K562 (cell line): Measurements from ENCODE around the gene MICU1. TPM values are rescaled to one million over a fixed set of nuclear protein-coding genes. Genes with fewer than 3 reads are reported as not detected.

Experiments used
- ATAC-seq: fragments of 200-7000 bp; cut with Tn5 transposase; 3 replicates; pipeline ENCODE4 v1.9.1; 2020; ENCODE audit warnings: moderate library complexity
- BruUV-seq: library from RNA; stranded (reverse); fragments of 400-500 nt; replicated peaks from 2 replicates; lab custom pipeline; 2021; lab: Mats Ljungman, UMichigan
- CTCF ChIA-PET: fragments of 300-600 bp; formaldehyde crosslinking; extraction: SDS; loops from one replicate; lab custom pipeline; 2021; ENCODE audit warnings: low intra/inter-chr PET ratio; lab: Yijun Ruan, JAX
- POLR2A ChIA-PET: fragments of 300-600, 350-650 bp; sonication (Branson Sonifier 250); formaldehyde crosslinking; extraction: SDS; loops from one replicate; lab custom pipeline; 2021; ENCODE audit warnings: antibody characterized with exemption, inconsistent platforms; lab: Yijun Ruan, JAX
- DNase-seq, 4 experiments: peaks; one replicate each; pipeline versions ENCODE4 v3.0.0 to v3.0.0-alpha.2; 2011 to 2018; ENCODE audit warnings: low spot score in 3 of 4, mixed read lengths in 3 of 4; ENCODE audit errors: extremely low read depth in 1 of 4
- FAIRE-seq: peaks from 2 replicates; lab custom pipeline; 2011; peaks lifted over from hg19 to GRCh38; lab: Jason Lieb, UNC
- H2AFZ ChIP-seq: 2 replicates; pipeline ENCODE4 v1.6.0; 2011; ENCODE audit warnings: low read depth, low read length, control low read depth, inconsistent platforms
- H3K27ac ChIP-seq: fragments of 200-600 bp; 3 replicates; pipeline ENCODE4 v1.8.0; 2011; ENCODE audit warnings: low read depth, mild to moderate bottlenecking, control low read depth, inconsistent platforms, low read length, moderate library complexity, mixed read lengths; ENCODE audit errors: extremely low read depth
- H3K27me3 ChIP-seq, 2 experiments: fragments of 300-600 bp in 1 of 2; 2 replicates in 1 of 2; 3 replicates in 1 of 2; pipeline versions ENCODE4 v1.6.0 to v1.8.0; 2011; ENCODE audit warnings: inconsistent platforms in 2 of 2, low read length in 2 of 2, mild to moderate bottlenecking in 1 of 2, mixed read lengths in 1 of 2, moderate library complexity in 1 of 2; ENCODE audit not compliant: control insufficient read depth in 2 of 2, insufficient read depth in 2 of 2
- H3K36me3 ChIP-seq: fragments of 300-600 bp; 3 replicates; pipeline ENCODE4 v1.8.0; 2011; ENCODE audit warnings: mild to moderate bottlenecking, low read length, inconsistent platforms; ENCODE audit not compliant: control insufficient read depth, insufficient read depth
- H3K4me1 ChIP-seq, 2 experiments: fragments of 200-600 bp in 1 of 2; replicated peaks in 1 of 2; 2 replicates in 1 of 2; 3 replicates in 1 of 2; pipeline versions ENCODE4 v1.5.1 to v1.8.0; 2011; ENCODE audit warnings: inconsistent platforms in 2 of 2, low read length in 2 of 2, mild to moderate bottlenecking in 1 of 2, mixed read lengths in 1 of 2, moderate library complexity in 1 of 2; ENCODE audit not compliant: control insufficient read depth in 2 of 2, insufficient read depth in 2 of 2
- H3K4me2 ChIP-seq: 2 replicates; pipeline ENCODE4 v1.6.1; 2011; ENCODE audit warnings: low read length, control low read depth, inconsistent platforms, mixed read lengths; ENCODE audit not compliant: insufficient read depth
- H3K4me3 ChIP-seq: fragments of 200-600 bp; sonication (generic), shearing (Covaris generic); 2 replicates; pipeline ENCODE4 v1.5.1; 2016; ENCODE audit warnings: control low read depth, inconsistent platforms
- H3K79me2 ChIP-seq: fragments of 200-600 bp; 3 replicates; pipeline ENCODE4 v1.8.0; 2011; ENCODE audit warnings: low read length, inconsistent platforms; ENCODE audit not compliant: control insufficient read depth, insufficient read depth
- H3K9ac ChIP-seq, 2 experiments: 2 replicates each; pipeline versions ENCODE4 v1.6.0 to v1.6.1; 2011; ENCODE audit warnings: low read depth in 2 of 2, low read length in 2 of 2, control low read depth in 1 of 2, inconsistent platforms in 1 of 2, mild to moderate bottlenecking in 1 of 2, mixed read lengths in 1 of 2; ENCODE audit not compliant: insufficient read depth in 1 of 2
- H3K9me1 ChIP-seq: one replicate; pipeline ENCODE4 v1.6.0; 2011; ENCODE audit warnings: inconsistent platforms, mild to moderate bottlenecking, low read length, moderate library complexity; ENCODE audit not compliant: control insufficient read depth, insufficient read depth
- H3K9me3 ChIP-seq: replicated peaks from 2 replicates; pipeline ENCODE4 v1.5.1; 2011; ENCODE audit warnings: low read depth, low read length, inconsistent platforms; ENCODE audit not compliant: control insufficient read depth, insufficient read depth
- H4K20me1 ChIP-seq: replicated peaks from 2 replicates; pipeline ENCODE4 v1.6.1; 2011; ENCODE audit warnings: low read length, inconsistent platforms, mixed read lengths; ENCODE audit not compliant: control insufficient read depth, insufficient read depth
- CBX5 ChIP-seq: IDR thresholded peaks from 2 replicates; pipeline ENCODE4 v1.6.1; 2014; ENCODE audit warnings: low read depth, borderline replicate concordance
- FOS ChIP-seq: IDR thresholded peaks from 3 replicates; pipeline ENCODE4 v1.6.1; 2011; ENCODE audit not compliant: insufficient read length; ENCODE audit errors: extremely low read depth
- KAT7 ChIP-seq: sonication (generic); formaldehyde crosslinking; IDR thresholded peaks from 2 replicates; pipeline ENCODE4 v1.8.0; 2022; ENCODE audit warnings: missing genetic modification reagents, mild to moderate bottlenecking, borderline replicate concordance
- LEF1 ChIP-seq: fragments of 450-650 bp; IDR thresholded peaks from 2 replicates; pipeline ENCODE4 v1.6.1; 2016; ENCODE audit warnings: mild to moderate bottlenecking
- MECOM ChIP-seq: fragments of 250-450 bp; sonication (Bioruptor Pico); IDR thresholded peaks from 2 replicates; pipeline ENCODE4 v1.8.0; 2022; ENCODE audit warnings: inconsistent platforms
- SIX5 ChIP-seq, 2 experiments: IDR thresholded peaks; 2 replicates each; pipeline ENCODE4 v1.6.1; 2011; ENCODE audit warnings: low read length in 2 of 2, borderline replicate concordance in 1 of 2, low read depth in 1 of 2, mild to moderate bottlenecking in 1 of 2, moderate library complexity in 1 of 2; ENCODE audit not compliant: insufficient read depth in 1 of 2
- ZNF324 ChIP-seq: fragments of 250-450 bp; sonication (Bioruptor Pico); IDR thresholded peaks from 2 replicates; pipeline ENCODE4 v1.4.0; 2020; ENCODE audit warnings: mild to moderate bottlenecking
- WGBS: fragments of 100-300 bp; shearing (Covaris generic); methylation state at CpG from one replicate; pipeline ENCODE4 v1.1.6; 2016; ENCODE audit warnings: low coverage, mixed read lengths; ENCODE audit not compliant: insufficient coverage; ENCODE audit errors: missing lambda C conversion rate; 5-methylcytosine and 5-hydroxymethylcytosine counted together
- in situ Hi-C: fragments of 300-500 bp; cut with MboI; formaldehyde crosslinking; loops from 4 replicates; pipeline ENCODE4 v1.15.0; 2018; ENCODE audit warnings: inconsistent platforms, mixed read lengths
- intact Hi-C: fragments of 100-400 bp; cut with micrococcal nuclease; formaldehyde crosslinking; loops from 2 replicates; pipeline ENCODE4 v1.14.2; 2022
- polyA plus RNA-seq, 8 experiments: library from polyadenylated mRNA; depleted of rRNA in 4 of 8; stranded (reverse) in 5 of 8; unstranded in 3 of 8; fragments of >200 nt; fragmentation: Nextera tagmentation in 2 of 8; fragmentation: Illumina TruSeq in 1 of 8; extraction: Ambion mirVana in 2 of 8; extraction: Trizol in 1 of 8; gene quantifications; 2 replicates each; pipeline versions ENCODE4 v1.2.1 to v1.2.3, GENCODE V29; 2011 to 2014; ENCODE audit warnings: inconsistent platforms in 1 of 8, missing spikeins in 1 of 8
- total RNA-seq, 7 experiments: library from RNA; depleted of rRNA in 6 of 7; stranded (reverse); fragments of >200 nt in 6 of 7; fragmentation: Illumina TruSeq in 2 of 7; extraction: Trizol in 2 of 7; gene quantifications; 2 replicates each; pipeline versions ENCODE4 v1.2.1 to v1.2.3, GENCODE V29; 2011 to 2021; ENCODE audit warnings: low replicate concordance in 1 of 7
- TF ChIP-seq, protein P1 (sequence below): fragments of 450-650 bp; formaldehyde crosslinking; conservative IDR thresholded peaks from 2 replicates; pipeline ENCODE4 v1.4.0; 2022; ENCODE audit warnings: mild to moderate bottlenecking, missing genetic modification characterization
- TF ChIP-seq, protein P2 (sequence below): fragments of 250-450 bp; sonication (Bioruptor Pico); IDR thresholded peaks from 2 replicates; pipeline ENCODE4 v1.8.0; 2022; ENCODE audit warnings: moderate library complexity, mild to moderate bottlenecking, inconsistent platforms
- TF ChIP-seq, protein P3 (sequence below), 2 experiments: fragments of 450-650 bp; formaldehyde crosslinking in 1 of 2; IDR thresholded peaks; 2 replicates each; pipeline versions ENCODE4 v1.4.0 to v1.6.1; 2014 to 2020; ENCODE audit warnings: mild to moderate bottlenecking in 2 of 2, borderline replicate concordance in 1 of 2, low read depth in 1 of 2

The MICU1 gene
- total and polyA plus RNA-seq, 9 of the 15 experiments (the other 6 are each of a cell fraction or from before 2014, with no cell fraction given): 29.3 to 76.8 (median 48.4) TPM

DNA sequence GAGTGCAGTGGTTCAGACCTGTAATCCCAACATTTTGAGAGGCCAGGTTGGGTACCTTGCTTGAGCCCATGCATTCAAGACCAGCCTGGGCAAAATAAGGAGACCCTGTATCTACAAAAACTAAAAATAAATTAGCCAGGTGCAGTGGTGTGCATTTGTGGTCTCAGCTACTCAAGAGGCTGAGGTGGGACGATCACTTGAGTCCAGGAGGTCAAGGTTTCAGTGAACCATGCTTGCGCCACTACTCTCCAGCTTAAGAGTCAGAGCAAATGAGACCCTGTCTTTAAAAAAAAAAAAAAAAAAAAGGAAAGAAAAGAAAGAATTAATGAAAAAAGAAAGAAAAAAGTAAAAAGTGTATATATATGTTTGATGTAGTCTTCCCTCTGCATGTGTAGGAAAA is 24.7 kb downstream of the MICU1 start:
- in situ Hi-C loops: no loop called here
- TF ChIP-seq MECOM (CRISPR knock-in tag): no peak
- TF ChIP-seq KAT7 (CRISPR knock-in tag): no peak
- TF ChIP-seq CBX5: no peak
- TF ChIP-seq FOS: no peak
- TF ChIP-seq, protein P1, sequence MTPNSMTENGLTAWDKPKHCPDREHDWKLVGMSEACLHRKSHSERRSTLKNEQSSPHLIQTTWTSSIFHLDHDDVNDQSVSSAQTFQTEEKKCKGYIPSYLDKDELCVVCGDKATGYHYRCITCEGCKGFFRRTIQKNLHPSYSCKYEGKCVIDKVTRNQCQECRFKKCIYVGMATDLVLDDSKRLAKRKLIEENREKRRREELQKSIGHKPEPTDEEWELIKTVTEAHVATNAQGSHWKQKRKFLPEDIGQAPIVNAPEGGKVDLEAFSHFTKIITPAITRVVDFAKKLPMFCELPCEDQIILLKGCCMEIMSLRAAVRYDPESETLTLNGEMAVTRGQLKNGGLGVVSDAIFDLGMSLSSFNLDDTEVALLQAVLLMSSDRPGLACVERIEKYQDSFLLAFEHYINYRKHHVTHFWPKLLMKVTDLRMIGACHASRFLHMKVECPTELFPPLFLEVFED (CRISPR knock-in tag): no peak
- no peak for TF ChIP-seq ZNF324 (CRISPR knock-in tag)
- no peak for TF ChIP-seq LEF1
- TF ChIP-seq SIX5 (IDR thresholded peaks at IDR 0.05; ENCODE audit: borderline replicate concordance in 1 of 2, insufficient read depth in 1 of 2, low read depth in 1 of 2, low read length in 2 of 2): no peak
- TF ChIP-seq, protein P2, sequence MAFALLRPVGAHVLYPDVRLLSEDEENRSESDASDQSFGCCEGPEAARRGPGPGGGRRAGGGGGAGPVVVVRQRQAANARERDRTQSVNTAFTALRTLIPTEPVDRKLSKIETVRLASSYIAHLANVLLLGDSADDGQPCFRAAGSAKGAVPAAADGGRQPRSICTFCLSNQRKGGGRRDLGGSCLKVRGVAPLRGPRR (CRISPR knock-in tag): no peak
- TF ChIP-seq, protein P3, sequence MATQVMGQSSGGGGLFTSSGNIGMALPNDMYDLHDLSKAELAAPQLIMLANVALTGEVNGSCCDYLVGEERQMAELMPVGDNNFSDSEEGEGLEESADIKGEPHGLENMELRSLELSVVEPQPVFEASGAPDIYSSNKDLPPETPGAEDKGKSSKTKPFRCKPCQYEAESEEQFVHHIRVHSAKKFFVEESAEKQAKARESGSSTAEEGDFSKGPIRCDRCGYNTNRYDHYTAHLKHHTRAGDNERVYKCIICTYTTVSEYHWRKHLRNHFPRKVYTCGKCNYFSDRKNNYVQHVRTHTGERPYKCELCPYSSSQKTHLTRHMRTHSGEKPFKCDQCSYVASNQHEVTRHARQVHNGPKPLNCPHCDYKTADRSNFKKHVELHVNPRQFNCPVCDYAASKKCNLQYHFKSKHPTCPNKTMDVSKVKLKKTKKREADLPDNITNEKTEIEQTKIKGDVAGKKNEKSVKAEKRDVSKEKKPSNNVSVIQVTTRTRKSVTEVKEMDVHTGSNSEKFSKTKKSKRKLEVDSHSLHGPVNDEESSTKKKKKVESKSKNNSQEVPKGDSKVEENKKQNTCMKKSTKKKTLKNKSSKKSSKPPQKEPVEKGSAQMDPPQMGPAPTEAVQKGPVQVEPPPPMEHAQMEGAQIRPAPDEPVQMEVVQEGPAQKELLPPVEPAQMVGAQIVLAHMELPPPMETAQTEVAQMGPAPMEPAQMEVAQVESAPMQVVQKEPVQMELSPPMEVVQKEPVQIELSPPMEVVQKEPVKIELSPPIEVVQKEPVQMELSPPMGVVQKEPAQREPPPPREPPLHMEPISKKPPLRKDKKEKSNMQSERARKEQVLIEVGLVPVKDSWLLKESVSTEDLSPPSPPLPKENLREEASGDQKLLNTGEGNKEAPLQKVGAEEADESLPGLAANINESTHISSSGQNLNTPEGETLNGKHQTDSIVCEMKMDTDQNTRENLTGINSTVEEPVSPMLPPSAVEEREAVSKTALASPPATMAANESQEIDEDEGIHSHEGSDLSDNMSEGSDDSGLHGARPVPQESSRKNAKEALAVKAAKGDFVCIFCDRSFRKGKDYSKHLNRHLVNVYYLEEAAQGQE (IDR thresholded peaks at IDR 0.05; ENCODE audit: borderline replicate concordance): no peak
- TF ChIP-seq, protein P3 (CRISPR knock-in tag; IDR thresholded peaks at IDR 0.05; ENCODE audit: low read depth): no peak

More for the DNA sequence above, 24.7 kb downstream of the MICU1 start:
- peaks cover 18% of the 10 kb centered on the region for H3K79me2 ChIP-seq
- H3K9ac ChIP-seq: no peak overlapping the region; a peak in 1 of 4 replicates
- FAIRE-seq (no peak), DNase-seq (no peak), ATAC-seq (no peak)
- no peak overlapping the region for H2AFZ ChIP-seq
- no peak overlapping the region for H3K4me2 ChIP-seq
- no peaks in the 10 kb centered on the region for H3K9me1 ChIP-seq
- ChIA-PET POLR2A (interaction anchor here (0.7 kb wide), 1 partner anchor 41 kb away, joined by 5 read pairs; no protein-coding TSS in a partner anchor), CTCF (no interaction called here)
- H4K20me1 ChIP-seq: no peaks in the 10 kb centered on the region
- 66% methylated on average over 2 of the region's 2 CpGs for WGBS
- H3K27me3 ChIP-seq: no peaks in the 10 kb centered on the region
- intact Hi-C loops: no loop called here
- no peak overlapping the region for H3K4me3 ChIP-seq
- H3K36me3 ChIP-seq: no peaks in the 10 kb centered on the region
- H3K27ac ChIP-seq: no peak overlapping the region
- no peaks in the 10 kb centered on the region for H3K9me3 ChIP-seq
- BruUV-seq: no TSS peak
- H3K4me1 ChIP-seq: peaks cover 3 to 17% of the 10 kb centered on the region in 2 experiments; a peak in 2 of 5 replicates
